Activated CD8-positive, alpha-beta memory T cell treated with anti-CD3 and anti-CD28 coated beads for 48 hours (primary cell): ENCODE measurements around the gene ZNF462.
"Not testable (repeated sequence)": the region's sequence is repeated elsewhere in the genome, so short reads cannot be mapped to it uniquely, and the experiment has no call there.

ENCODE experiments used
- DNase-seq, 3 experiments: peaks; one replicate each; pipeline ENCODE4 v3.0.0-alpha.2; 2020; ENCODE audit warnings: low read depth in 2 of 3, low spot score in 2 of 3

ZNF462 gene, protein sequence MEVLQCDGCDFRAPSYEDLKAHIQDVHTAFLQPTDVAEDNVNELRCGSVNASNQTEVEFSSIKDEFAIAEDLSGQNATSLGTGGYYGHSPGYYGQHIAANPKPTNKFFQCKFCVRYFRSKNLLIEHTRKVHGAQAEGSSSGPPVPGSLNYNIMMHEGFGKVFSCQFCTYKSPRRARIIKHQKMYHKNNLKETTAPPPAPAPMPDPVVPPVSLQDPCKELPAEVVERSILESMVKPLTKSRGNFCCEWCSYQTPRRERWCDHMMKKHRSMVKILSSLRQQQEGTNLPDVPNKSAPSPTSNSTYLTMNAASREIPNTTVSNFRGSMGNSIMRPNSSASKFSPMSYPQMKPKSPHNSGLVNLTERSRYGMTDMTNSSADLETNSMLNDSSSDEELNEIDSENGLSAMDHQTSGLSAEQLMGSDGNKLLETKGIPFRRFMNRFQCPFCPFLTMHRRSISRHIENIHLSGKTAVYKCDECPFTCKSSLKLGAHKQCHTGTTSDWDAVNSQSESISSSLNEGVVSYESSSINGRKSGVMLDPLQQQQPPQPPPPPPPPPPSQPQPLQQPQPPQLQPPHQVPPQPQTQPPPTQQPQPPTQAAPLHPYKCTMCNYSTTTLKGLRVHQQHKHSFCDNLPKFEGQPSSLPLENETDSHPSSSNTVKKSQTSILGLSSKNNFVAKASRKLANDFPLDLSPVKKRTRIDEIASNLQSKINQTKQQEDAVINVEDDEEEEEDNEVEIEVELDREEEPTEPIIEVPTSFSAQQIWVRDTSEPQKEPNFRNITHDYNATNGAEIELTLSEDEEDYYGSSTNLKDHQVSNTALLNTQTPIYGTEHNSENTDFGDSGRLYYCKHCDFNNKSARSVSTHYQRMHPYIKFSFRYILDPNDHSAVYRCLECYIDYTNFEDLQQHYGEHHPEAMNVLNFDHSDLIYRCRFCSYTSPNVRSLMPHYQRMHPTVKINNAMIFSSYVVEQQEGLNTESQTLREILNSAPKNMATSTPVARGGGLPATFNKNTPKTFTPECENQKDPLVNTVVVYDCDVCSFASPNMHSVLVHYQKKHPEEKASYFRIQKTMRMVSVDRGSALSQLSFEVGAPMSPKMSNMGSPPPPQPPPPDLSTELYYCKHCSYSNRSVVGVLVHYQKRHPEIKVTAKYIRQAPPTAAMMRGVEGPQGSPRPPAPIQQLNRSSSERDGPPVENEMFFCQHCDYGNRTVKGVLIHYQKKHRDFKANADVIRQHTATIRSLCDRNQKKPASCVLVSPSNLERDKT (N-terminal part only)

DNA sequence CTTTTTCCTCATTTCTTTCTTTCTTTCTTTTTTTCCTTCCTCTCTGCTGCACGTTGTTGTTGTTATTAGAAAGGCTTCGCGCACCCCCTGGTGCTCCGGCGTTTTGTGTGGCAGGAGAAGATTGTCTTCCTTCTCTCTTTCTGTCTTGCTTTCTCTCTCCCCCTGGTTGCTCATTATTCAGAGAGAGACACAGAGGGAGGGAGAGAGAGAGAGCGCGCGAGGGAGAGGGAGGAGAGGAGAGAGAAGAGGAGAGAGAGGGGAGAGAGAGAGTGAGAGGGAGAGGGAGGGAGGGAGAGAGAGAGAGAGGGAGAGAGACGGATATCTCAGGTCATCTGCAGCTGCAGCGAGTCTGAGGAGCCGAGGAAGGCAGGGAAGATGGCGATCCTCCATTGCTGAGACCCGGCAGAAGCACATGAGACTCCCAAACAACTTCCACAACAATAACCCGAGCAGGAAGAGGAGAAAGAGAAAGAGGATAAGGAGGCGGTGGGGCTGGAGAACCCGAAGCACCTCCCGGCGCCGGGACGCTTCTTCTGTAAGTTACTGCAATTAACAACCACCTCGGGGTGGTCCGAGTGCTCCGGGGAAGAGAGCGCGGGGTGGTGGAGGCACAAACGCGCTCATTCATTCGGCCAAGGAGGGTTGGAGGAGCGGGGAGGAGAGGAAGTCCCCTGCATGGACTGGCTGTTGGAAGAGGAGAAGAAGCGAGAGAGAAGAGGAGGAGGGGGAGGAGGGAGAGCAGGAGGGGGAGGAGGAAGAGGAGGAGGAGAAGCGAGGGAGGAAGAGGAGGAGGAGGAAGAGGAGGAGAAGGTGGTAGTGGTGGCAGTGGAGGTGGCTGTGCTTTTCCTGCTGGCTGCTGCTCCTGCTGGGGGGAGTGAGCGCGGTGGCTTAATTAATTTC is at the start of gene ZNF462:
TSS of gene ZNF462 (plus strand) at position 346 of the 900 bp plus-strand sequence. CDS start 60,218 bp downstream, outside the sequence.
- DNase-seq: no peak

DNA sequence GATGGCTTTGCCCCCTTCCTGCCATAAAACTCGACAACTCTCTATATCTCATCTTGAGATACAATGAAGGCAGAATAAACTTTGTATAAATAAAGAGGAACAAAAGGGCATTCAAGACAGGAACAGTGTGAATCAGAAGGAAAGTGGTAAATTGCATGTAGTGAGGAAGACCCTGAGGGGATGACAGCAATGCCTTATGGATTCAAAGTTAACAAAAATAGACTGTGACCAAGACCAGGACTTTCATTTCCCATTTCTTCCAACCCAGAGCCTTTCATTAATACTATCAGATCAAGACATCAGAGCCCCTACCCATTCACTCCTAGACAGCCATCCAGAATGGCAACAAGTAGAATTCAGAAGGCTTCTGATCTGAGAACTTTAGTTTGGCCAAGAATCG is 46.4 kb upstream of the ZNF462 start:
- DNase-seq: no peak

DNA sequence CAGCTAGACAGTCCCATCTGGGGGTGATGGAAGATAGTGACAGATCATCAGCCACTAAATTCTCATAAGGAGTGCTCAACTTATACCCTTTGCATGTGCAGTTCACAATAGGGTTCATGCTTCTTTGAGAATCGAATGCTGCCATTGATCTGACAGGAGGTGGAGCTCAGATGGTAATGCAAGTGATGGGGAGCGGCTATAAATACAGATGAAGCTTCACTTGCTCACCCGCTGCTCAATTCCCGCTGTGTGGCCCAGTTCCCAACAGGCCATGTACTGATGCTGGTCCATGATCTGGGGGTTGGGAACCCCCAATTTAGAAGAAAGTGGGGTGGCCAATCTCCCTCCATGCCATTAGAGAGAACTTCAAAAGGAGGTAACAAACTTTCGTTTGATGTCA is 44.9 kb upstream of the ZNF462 start:
- no peak for DNase-seq

DNA sequence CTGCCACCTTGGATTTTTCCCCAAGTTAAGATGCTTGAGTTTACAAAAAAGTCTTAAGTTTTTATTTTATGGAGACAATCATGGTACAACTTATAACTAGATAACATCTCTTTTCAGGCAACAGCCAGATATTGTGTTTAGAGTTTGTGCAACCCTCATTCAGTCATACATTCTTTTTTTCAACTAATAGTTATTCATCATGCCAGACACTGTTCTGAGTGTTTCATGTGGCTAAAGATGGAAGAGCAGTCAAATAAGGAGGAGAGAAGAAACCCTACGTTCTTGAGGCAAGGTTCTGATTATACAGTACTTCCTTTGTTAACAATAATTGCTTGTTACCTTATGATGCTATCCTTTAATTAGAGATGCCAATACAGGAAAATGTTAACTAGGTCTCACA is 42.1 kb upstream of the ZNF462 start:
- no peak for DNase-seq

DNA sequence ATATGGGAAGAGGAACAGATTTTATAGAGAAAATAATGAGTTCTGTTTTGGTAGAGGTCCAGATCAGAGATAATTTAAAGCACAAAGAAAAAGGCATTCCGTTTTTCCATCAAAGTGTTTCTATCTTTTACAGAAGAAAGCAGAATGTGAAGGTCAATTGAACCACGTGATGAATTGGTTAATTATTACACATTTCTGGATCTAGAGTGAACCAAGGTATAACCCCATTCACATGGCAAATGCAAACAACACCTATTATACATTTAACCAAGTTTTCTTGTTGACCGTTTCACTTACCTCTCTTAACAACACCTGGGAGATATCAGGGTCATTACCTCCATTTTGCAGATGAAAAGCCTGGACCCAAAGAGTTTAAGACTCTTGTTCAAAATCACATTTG is 34.9 kb upstream of the ZNF462 start:
- DNase-seq: no peak

DNA sequence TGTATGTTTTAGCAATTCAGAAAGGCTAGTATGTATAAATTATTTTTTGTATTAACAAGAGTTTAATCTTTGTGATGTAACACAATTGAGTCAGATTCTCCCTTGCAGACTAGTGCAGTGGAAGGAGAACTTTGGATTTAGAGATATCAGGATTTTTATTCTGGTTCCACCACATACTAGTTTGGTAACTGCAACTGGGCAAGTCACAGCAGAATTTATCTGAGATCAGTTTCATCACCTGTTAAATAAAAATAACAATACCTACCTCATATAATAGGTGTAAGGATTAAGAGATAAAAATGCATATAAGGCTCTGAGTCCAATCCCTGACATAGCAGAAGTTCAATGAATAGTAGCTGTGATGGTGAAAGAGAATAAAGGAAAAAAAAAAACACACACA is 34.0 kb upstream of the ZNF462 start:
- DNase-seq: no peak

DNA sequence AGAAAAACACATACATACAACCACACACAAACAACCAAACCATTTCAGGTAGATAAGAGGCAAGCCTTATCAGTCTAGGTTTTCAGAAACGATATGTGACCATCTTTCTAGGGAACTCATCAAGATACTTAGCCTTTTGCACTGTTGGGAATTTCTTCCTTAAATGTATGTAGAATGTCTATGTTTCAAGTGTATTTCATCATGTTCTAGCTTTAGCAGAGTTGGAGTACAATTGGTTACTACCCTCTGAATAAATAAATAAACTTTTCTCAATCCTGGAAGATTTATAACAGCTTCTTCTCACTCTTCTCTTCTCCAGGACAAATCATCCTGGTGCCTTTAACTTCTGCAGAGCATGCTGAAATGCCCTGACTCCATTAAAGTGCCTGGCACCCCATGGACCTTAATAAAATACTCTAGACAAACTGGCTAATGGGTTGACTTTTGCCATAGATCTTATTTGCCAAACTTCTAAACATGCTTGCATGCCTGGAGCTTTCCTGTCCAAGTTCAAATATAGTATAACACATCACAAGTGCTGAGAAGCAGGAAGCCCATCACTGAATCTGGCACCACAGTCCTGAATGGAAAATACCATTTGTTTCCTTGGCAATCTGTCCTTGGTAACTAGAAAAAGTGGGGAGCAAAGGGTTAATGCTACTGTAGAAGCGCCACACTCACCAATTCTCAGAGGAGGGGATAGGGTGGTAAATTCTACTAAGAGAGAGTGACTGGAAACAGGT is 33.1 kb upstream of the ZNF462 start:
- DNase-seq: no peak

DNA sequence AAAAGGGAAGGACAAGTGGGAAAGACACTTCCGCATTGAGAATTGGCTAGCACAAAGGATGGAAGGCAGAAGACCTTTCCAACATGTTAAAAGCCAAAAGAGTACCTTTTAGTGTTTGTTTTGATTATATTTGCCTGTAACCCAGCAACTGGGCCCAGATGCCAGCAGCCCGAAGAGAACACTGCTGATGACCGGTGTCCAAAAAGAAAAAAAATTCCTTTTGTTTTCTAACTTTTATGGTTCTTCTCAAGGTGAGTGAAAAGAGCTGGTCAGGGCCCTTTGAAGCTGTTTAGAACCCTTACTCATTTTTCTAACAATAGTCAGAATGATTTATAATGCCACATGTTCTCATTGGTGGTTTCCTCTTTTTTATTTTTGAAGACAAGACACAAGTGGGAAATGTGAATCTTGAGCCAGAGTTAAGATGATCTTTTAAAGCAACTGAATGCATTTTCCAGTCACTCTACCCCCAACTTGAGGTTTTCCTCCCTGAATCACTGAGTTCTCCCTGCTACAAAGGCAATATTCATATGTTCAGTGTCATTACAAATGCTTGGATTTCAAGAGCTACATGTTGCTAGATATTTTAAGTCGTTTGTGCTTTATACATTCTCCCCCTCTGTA is 32.3 kb upstream of the ZNF462 start:
- DNase-seq: no peak

DNA sequence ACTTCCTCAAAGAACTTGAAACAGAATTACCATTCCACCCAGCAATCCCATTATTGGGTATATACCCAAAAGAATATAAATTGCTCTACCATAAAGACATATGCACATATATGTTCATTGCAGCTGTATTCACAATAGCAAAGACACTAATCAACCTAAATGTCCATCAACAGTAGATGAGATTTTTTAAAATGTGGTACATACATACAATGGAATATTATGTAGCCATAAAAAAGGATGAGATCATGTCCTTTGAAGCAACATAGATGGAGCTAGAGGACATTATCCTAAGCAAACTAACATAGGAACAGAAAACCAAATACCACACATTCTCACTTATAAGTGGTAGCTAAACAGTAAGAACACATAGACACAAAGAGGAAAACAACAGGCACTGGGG is 28.1 kb upstream of the ZNF462 start:
- no peak for DNase-seq

DNA sequence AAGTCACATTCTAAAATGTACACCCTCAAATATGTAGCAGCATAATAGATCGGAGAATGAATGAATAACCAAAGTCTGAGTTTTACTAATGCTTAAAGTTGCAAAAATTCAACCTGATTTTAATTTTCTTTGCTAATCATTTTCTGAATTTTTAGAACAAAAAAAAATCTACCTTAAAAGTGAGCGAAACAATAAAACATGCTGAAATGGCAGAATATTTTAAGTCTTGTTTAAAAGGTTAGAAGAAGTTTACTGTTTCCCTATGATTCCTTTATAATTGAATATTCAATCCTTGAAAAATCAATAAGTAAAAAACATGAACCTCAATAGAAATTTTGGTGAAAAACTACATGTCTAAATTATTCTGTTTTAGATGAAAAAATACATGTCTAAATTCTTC is 27.1 kb upstream of the ZNF462 start:
- DNase-seq: no peak

DNA sequence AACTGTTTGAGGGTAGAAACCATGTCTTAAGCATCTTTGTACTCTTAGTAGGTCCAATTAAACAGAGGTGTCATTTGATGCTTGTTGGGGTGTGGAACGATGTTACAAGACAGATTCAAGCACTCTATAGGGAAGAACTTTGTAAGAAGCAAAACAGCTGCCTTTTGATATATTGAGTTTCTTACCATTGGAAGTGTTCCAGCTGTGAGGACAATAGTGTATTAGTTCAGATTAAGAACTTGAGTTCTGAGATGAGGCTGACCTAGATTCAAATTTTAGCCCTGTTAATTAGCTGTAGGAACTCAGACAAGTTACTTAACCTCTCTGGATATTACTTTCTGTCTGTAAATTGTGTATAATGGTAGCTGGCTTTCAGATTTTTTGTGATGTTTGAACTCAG is 19.6 kb upstream of the ZNF462 start:
- no peak for DNase-seq

DNA sequence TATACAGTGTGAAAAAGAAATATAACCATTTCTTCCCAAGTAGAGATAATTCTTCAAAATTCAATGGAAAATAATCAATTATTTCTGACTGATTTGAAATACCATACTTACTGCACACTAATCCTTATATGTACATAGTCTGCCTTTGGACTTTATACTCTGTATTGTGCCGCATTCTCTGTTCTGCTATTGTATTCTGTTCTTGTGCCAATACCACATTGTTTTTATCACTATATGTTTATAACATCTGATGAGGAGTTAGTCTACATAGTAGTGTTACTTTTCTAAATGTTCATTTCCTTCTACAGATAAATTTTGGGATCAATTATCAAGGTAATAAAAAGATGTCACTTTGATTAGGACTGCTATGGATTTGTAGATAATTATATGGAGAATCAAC is 16.7 kb upstream of the ZNF462 start:
- DNase-seq: no peak

DNA sequence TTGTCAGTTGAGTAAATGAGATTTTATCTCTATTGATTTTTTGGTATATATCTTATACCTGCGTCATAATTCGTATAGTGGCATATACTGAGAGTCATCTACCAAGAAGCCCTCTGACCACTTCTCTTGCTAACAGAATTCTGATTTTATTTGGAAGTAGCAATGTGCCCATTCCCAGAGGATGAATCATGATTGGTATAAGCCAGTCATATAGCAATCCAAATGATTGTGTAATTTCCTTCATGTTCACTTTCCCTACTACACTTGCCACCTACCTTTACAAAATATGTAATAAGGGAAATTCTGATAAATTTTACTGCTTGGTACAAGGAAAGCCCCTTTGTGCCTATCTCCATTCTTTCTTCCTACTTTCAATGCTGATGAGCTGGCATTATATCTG is 16.1 kb upstream of the ZNF462 start:
- no peak for DNase-seq

DNA sequence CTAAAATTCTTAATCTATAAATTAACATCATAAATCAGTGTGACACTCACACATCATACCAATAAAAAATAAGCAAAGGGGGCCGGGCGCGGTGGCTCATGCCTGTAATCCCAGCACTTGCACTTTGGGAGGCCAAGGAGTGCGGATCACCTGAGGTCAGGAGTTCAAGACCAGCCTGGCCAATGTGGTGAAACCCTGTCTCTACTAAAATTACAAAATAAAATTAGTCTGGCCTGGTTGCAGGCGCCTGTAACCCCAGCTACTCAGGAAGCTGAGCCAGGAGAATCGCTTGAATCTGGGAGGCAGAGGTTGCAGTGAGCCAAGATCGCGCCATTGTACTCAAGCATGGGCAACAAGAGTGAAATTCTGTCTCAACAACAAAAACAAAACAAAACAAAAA is 11.3 kb upstream of the ZNF462 start:
- DNase-seq: not testable (repeated sequence)

DNA sequence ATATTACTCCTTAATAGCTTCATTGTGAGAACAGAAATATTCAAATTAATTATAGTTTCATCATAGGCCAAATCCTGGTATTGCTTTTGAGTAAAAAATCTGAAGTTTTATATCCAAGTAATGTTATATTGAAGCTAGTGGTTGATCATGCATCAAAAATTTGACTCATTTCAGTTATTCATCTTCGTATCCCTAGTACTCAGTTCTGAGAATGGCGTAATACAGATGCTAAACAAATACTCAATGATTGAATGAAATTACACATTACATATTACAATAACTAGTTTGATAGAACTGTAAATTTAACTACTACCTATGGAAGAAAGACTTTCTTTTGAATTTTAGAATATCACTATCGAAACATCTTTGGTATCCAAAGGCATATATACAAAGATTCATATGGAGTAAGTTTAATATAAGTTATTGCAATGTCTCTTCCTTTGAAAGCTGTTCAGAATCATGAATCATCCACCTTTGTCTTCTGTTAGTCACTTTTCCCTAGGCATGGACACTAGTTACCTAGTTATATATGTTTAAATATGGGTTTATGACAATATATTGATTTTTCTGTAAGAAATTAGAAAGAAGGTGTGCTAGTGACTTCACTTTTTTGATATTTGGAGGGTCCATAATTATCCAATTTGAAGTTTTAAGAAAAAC is 5.0 kb upstream of the ZNF462 start:
- no peak for DNase-seq

DNA sequence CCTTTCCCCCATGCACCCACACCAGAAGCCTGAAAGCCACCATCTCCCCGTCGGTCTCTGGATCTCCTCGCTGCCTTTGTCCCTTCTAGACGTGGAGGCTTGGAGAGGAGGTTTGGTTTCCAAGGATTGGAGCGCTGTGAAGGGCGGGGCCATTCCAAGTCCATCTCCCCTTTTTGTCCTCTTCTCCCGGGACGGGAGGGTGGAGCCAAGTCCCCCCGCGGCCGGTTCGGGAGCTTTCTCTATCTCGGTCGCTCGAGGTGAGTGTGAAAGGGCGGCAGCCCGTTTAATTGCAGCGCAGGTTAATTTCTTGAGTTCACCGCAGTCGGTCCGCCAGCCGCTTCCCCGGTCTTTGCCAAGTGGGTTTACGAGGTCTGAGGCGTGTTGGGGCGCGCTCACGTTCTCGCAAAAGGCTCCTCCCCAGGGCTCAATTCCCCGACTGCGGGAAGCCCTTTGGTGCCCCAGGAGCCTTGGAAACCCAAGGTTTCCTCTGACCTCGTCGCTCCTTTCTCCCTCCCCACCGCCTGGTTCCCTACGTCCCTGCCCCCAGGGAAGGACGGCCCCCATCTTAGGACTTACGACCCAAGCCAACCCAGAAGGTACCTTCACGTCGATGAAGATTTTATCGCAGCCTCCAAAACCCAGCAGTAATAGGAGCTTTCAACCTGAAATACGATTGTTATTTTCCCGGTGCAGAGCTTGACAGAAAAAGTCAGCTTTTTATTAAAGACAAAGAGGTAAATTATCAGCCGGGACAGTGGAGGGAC is 2.8 kb upstream of the ZNF462 start:
- no peak for DNase-seq

DNA sequence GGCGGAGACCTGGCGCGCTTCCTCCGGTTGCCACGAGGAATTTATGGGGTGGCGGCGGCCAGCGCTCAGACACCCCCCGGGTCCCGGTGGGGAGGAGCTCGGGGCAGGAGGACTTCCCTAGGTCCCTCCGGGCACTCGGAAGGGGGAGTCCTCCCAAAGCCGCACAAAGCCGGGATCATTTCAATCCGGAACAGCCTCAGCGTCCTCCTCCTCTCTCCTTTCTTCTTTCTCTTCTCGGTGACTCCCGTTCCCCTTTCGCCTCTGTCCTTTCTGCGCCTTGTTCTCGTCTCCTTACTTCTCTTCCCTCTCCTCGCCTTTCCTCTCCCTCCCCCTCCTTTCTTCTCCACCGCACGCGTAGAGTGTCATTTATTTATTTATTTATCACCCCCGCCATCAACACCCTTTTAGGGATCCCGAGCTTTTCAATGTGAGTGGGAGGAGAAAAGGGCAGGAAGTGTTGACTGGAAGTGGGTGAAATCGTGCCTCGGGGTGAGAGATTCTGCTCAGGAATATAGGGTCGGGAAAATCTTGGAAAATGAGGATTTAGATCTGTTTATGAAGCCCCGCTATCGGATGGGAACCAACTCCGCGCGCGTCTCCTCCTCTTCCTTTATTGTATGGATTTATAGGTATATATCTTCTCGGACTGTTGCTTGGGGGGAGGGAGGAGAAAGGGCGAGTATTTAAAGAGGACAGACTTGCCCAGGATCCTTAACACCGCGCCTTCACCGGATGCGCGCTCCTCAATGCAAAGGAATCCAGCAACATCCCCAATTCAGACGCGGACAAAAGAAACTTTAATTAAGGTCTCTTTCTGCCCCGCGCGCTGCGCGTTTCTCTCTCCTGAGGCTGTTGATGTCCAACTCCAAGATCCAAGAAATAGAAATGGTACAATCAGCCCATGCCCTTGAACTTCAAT is 2.0 kb upstream of the ZNF462 start:
- no peak for DNase-seq
